NK-92 (cell line): ENCODE results near the gene CLEC4A.
"Not testable (repeated sequence)": the region's sequence is repeated elsewhere in the genome, so short reads cannot be mapped to it uniquely, and the experiment has no call there.

Experiments used
- DNase-seq: peaks from one replicate; lab custom pipeline; 2025; ENCODE audit not compliant: unreplicated experiment; lab: John Stamatoyannopoulos, UW

Gene CLEC4A

DNA sequence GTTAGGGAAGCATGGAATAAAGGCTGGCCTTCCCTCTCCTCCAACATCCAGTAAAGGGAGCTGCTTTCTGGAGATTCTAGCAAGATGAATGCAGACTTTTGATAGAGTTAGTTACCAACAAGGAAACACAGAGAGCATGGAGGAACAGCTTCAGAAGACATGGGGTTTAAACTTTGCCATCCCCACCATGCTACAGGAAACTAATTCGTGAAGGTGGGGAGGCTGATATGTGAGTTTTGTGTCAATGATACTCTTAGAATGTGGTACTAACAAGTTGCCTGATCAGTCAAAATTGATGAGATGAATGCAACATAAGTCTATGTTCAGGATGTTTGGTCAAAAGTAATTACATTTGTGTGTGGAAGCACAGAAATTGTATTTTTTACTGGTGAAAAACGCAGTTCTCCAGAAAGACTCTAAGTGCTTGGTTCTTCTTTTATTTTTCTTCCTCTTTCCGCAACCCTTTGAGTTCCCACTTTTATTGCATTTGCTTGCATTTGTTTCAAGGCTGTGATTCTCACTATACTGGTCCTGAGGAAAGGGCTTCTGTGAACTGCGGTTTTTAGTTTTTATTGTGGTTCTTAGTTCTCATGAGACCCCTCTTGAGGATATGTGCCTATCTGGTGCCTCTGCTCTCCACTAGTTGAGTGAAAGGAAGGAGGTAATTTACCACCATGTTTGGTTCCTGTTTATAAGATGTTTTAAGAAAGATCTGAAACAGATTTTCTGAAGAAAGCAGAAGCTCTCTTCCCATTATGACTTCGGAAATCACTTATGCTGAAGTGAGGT is at the start of gene CLEC4A:
Gene CLEC4A (plus strand): TSS at position 494 of the 789 bp plus-strand sequence. CDS start 262 bp downstream, at position 756.
- no peak for DNase-seq

DNA sequence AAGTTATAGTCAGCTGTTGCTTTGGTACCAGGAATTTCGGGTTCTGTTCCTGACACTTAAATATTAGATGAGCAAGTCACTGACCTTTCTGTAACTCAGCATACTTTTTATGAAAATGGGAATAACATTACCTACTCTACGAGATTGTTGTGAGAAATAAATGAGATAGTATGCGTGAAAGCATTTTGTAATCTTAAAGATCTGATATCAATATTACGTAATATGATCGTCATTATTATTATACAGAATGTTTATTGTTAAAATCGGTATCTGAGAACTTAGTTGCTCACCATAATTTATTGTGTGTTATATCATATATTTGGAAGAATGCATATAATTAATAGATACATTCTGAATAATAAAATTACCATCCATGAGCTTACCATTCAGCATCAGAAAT is 47.5 kb upstream of the CLEC4A start:
- DNase-seq, result no peak

DNA sequence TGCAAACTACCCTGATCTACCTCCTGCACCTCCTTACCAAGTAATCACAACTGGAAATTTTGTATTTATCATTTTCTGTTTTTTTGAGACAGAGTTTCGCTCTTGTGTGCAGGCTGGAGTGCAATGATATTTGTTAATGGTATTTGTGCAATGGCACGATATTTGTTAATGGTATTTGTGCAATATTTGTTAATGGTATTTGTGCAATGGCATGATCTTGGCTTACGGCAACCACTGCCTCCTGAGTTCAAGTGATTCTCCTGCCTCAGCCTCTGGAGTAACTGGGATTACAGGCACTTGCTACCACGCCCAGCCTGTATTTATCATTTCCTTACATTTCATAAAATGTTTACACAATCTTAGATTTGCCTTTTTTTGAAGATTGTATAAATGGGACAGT is 47.1 kb upstream of the CLEC4A start:
- DNase-seq, result no peak

DNA sequence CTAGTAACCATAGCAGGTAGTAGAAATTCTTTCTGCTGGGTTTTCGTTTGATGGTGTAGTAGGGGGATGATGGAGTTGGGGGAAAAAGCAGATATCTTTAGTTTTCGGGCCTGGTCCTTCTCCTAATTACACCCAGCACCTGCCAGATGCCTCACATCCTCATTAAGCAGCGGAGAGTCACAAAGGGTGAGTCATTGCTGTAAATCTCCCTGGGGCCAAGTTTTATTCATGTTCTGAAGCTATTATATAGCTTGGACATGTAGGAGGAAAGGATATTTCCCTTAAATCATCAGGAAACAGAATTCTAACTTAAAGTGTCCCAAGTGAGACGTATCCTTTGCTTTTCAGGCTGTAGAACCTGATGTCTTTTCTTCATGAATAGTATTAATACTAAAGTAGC is 46.2 kb upstream of the CLEC4A start:
- DNase-seq, result no peak

DNA sequence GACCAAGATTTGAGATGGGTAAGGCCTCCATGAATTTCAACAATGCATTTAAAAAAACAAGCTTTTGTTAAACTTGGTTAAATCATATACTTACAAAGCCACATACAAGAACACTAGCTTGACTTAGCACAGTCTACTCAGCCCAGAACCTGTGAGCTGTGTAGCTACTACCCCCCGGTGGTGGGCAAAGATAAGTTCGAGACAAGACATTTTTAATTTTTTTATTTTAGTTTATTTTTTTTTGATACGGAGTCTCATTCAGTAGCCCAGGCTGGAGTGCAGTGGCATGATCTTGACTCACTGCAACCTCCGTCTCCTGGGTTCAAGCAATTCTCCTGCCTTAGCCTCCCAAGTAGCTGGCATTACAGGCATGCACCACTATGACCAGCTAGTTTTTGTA is 45.0 kb upstream of the CLEC4A start:
- DNase-seq, result no peak

DNA sequence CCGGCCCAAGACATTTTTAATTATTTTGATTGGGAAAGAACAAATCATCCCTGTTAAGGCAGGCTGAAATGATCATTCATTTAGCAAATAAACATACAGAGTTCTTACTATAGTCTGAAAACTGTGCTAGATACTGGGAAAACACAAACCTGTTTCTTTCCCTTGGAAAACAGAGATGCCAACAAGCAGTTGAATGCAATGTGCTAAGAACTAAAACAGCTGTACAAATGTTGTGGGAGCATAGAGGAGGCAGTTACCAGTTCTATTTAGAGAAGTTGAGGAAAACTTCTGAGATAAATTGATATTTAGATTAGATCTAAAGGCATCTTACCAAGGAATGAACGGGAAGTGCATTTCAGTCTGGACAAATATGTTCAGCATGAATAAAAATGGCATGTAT is 44.5 kb upstream of the CLEC4A start:
- DNase-seq, result no peak

DNA sequence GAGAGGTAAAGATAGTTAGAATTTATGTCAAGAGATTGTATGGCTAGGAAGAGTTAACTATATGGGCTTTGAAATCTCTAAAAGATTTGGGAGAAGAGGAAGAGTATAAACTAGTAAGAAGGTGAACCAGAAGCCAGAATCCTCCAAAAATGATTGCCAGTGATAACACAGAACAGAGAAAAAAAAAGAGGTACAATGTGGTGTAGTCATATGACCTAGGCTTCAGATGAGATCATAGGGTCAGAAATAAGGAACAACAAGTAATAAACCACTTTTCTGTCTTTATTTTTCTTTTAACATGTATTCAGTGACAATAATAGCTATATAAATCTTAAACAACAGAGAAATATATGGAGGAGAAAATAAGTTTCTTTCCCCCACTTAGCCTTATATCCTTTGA is 43.3 kb upstream of the CLEC4A start:
- DNase-seq, result no peak

DNA sequence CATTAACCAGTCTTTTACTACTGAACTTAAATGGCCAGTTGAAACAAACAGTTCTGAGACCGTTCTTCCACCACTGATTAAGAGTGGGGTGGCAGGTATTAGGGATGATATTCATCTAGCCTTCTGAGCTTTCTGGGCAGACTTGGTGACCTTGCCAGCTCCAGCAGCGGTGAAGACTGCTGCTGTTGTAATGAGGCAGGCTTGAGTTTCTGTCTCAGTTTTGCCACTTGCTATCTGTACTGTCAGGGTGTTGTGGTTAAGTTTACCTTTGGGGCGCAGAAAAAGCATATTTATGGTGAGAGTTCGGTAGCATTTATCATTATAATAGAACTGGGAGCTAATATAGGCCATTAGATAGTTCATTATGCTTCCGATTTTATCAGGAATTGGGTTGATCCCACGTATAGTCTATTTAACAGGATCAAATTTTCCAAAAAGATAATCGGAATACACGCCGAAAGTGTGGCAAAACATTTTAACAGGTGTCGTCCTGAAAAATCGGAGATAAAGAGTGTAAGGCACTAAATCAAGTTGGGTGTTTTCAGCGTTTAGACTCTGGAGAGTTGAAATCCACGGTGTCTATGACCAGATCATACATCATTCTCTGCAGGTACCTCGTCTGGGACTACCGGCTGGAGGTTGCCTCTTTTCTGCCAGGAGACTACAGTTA is 42.0 kb upstream of the CLEC4A start:
- DNase-seq, result no peak

DNA sequence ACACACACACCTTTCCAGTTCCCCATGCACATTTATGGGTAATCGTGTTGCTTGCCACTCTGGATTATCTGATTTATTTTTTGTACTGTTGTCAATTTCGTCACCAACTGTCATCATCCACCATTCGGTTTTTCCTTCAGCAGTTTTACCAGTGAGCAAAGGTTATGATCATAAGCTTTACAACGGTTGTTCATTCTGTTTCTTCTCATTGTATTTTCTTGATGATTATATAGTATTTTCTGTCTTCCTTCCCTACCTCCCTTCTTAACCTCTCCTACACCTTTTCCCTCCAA is 40.7 kb upstream of the CLEC4A start:
- DNase-seq, result no peak

DNA sequence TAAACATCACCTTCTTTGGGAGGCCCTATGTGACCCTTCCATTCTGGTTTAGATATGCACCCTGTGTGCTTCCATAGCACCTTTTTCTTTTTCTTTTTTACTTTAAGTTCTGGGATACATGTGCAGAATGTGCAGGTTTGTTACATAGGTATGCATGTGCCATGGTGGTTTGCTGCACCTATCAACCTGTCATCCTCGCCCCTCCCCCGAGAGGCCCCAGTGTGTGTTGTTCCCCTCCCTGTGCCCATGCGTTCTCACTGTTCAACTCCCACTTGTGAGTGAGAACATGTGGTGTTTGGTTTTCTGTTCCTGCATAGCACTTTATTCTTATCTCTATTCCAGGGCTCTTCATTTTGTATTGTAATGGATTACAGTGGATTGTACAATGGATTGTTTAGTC is 39.1 kb upstream of the CLEC4A start:
- not testable (repeated sequence) for DNase-seq

DNA sequence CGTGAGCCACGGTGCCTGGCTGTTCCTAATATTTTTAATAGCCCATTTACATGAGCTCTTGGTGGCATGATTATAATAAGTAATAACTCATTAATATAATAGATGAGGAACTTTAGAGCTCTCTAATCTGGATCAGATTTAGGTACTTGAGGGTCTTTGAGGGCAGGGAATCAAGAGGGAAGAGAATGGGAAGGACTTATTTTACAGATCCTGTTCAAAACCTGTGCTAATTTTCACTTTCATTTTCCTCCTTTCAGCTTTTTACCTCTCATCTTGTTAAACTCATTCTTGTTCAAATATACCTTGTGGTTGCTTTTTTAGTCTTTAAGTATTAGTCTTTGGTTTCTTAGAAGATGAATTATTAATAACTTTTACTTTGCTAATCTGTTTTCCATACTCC is 35.8 kb upstream of the CLEC4A start:
- no peak for DNase-seq

DNA sequence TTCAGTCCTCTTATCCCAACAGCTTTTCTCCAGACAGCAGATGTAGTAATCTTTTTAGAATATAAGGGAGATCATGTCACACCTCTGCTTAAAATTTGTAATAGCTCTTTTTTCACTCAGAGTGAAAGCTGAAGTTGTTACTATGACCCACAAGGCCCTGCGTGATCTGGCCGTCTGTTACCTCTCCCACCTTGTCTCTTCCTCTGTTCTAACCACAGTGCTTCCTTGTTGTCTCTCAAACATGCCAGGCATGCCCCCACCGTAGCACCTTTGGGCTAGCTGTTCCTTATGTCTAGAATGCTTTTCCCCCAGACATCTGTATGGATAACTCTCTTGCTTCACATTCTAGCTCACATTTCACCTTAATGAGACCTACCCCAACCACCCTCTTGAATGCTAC is 34.8 kb upstream of the CLEC4A start:
- no peak for DNase-seq

DNA sequence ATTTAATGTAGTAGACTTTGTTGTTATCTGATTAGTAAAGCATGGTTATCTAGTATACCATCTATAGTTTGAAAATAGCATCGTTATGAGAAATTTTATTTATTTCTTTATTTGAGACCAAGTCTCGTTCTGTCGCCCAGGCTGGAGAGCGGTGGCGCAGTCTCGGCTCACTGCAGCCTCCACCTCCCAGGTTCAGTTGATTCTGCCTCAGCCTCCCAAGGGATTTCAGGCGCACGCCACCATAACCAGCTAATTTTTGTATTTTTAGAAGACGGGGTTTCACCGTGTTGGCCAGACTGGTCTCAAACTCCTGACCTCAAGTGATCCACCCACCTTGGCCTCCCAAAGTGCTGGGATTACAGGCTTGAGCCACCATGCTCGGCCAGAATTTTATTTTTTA is 34.1 kb upstream of the CLEC4A start:
- not testable (repeated sequence) for DNase-seq

DNA sequence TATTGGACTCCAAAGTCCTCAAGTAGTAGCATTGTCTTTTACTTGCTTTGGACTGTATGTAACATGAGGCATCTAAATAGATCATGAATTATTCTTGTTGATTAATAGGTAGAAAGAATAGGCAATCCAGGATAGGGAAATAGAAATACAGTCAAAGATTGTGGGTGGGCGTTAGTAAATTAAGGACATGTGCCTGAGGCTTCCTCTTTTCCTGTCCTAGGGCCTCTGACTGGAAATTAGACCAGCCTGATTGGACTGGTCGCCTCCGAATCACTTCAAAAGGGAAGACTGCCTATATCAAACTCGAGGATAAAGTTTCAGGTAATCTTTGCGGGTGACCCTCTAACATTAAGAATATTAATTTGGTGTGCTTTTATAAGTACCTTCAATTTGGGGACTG is 33.7 kb upstream of the CLEC4A start:
- DNase-seq, result no peak

DNA sequence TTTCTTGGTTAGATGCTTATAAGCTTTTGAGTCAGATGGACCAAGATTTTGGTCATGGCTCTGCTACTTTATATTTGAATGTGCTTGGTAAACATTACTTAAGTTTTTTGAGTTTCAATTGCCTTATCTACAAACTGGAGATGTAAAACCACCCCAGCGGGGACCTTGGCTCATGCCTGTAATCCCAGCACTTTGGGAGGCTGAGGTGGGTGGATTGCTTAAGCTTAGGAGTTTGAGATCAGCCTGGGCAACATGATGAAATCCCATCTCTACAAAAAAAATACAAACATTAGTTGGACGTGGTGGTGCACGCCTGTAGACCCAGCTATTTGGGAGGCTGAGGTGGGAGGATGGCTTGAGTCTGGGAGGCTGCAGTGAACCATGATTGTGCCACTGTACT is 30.1 kb upstream of the CLEC4A start:
- no peak for DNase-seq

DNA sequence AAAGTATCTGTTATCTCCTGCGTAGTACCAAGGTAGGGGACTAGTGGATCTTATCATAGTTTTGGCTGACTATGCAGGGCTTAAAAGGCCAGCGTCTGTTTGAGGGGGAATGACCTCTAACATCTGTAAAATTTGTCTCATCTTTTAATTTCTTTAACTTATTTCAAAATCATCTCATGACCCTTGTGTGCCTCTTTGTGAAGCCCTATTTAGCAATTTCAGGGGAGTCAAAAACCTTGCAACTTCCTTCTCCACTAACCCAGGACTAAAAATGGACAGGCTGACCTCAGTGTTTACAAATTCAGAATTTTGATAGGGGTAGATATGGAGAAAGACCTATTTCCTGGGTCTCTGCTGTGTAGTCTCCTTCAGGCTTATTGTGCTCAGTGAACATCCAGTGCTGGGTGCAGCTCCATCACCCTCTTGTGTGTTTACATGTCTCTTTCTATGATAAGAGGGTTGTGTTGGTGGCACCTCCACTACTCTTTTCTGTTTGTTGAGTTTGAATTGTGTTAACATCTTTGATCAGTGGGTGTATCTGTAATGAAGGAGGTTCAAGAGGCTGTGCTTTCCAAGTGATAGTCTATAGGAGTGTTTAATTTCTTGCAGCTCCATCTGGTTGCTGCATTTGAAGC is 27.0 kb upstream of the CLEC4A start:
- DNase-seq, result no peak

DNA sequence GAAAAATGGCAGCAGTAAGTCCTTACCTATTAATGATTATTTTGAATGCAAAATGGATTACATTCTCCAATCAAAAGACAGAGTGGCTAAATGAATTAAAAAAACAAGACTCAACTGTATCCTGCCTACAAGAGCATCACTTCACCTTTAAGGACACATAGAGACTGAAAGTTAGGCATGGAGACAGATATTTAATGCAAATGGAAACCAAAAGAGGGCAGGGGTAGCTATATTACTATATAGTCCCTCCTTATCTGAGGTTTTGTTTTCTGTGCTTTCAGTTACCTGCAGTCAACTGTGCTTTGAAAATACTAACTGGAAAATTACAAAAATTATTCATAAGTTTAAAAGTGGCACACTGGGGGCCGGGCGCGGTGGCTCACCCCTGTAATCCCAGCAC is 24.2 kb upstream of the CLEC4A start:
- DNase-seq, result no peak

DNA sequence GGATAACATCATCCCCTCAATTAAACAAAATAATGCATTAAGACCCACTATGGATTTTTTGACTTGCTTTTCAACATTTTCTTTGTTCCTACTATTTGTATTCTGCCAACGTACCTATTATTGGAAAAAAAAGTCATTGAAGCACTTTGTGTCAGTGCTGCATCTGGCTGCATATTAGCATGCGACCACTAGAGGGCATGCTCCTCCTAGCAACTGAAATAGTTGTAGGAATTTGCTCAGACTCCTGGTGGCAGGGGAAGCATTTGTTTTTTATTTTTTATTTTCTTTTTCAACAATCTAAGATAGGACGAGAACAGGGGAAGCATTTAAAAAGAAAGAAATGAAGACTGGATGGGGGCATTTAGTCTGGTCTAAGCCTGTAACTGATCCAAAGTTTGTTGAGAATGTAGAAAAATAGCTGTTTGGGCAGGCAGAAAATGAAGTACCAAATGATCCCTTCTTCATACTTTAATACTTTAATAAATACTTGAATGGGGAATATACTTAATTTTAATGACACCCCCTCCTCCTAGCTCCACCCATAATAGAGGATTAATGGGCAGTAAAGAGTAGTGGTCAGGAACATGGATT is 14.5 kb upstream of the CLEC4A start:
- peak; percentile 4 for DNase-seq

DNA sequence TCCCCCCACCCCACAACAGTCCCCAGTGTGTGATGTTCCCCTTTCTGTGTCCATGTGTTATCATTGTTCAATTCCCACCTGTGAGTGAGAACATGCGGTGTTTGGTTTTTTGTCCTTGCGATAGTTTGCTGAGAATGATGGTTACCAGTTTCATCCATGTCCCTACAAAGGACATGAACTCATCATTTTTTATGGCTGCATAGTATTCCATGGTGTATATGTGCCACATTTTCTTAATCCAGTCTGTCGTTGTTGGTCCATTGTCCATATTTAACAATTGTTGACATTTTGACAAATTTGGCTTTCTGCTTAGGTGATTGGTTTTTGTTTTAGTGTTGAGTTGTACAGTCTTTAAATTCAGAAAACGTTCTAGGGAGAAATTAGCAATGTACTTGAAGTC is 10.3 kb upstream of the CLEC4A start:
- DNase-seq, result not testable (repeated sequence)

DNA sequence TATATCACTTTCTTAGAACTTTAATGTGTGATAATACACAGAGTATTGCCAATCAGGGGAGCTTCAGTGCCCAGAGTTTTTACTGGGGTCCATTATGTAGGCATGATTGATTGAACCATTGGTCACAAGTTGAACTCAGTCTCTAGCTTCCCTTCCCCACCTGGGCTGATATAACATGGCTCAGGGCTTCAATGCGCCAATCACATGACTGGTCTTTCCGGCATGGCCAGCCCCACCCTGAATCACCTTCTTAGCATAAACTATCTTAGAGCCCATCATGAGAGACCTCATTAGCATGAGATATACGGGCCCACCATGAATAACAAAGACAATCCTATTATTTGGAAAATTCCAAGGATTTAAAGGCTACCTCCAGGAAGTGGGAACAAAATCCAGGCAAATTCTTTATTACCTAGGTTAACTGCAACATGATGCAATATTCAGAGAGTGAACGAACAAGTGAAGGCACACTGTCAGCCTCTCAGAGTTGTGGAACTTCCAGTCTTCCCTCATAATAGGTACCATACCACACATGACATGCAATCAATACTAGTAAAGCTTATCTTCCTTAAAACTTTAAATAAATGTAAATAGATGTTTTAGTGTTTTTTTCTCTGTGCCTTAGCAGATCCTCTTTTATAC is 3.2 kb upstream of the CLEC4A start:
- DNase-seq, result no peak

DNA sequence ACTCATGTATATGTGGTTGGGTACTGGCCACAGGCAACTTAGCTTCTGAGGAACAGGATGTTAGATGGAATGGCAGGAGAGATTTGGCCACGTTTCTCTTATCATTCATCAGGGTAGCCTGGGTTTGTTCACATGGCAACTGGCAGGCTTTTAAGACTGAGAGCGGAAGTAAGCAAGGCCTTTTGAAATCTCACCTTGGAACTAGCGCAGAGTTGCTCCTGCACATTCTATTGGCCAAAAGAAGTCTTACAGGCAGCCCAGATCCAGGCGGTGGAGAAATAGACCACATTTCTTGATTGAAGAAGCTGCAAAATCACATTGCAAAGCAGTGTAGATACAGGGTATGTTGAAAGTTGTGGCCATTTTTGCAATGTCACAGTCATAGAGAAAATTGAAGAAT is 3.7 kb downstream of the CLEC4A start:
- no peak for DNase-seq
